Measurements from ENCODE around the gene NMUR1. TPM values are rescaled to one million over a fixed set of nuclear protein-coding genes. Genes with fewer than 3 reads are reported as not detected.

NMUR1 gene
- total and polyA plus RNA-seq, 2 donors from 2014 or later: 0.94 to 1.3 TPM

GRCh38 chr2:231548752-231549151 lies 18.5 kb upstream of the NMUR1 start:
- H3K9me3 ChIP-seq (ENCODE audit: control insufficient read depth in 2 of 3, insufficient read depth in 1 of 3, low read length in 3 of 3): no peaks in the 10 kb centered on the region
- peaks cover 0 to 6% (median 5%) of the 10 kb centered on the region in 3 donors for H3K4me1 ChIP-seq (ENCODE audit: control insufficient read depth in 2 of 3, insufficient read depth in 2 of 3, low read depth in 1 of 3, low read length in 3 of 3)
- no peak for FAIRE-seq
- no peak for TF ChIP-seq CTCF (IDR thresholded peaks at IDR 0.05; ENCODE audit: borderline replicate concordance, extremely low read depth, insufficient read depth)
- intact Hi-C loops (cut with DNase I): no loop called here
- no peak for DNase-seq
- H3K4me3 ChIP-seq (ENCODE audit: low read length in 3 of 3): no peak overlapping the region
- no peaks in the 10 kb centered on the region for H3K27me3 ChIP-seq (ENCODE audit: control insufficient read depth, insufficient read depth, low read length)
- no peaks in the 10 kb centered on the region for H3K36me3 ChIP-seq (ENCODE audit: control insufficient read depth in 2 of 3, insufficient read depth in 3 of 3, low read length in 3 of 3)
- no peak overlapping the region for H3K9ac ChIP-seq (ENCODE audit: low read length in 3 of 3)
- H3K27ac ChIP-seq (ENCODE audit: low read depth in 2 of 2, low read length in 2 of 2): no peak overlapping the region

GRCh38 chr2:231547315-231548110 lies 17.3 kb upstream of the NMUR1 start:
- no peak for TF ChIP-seq CTCF (IDR thresholded peaks at IDR 0.05; ENCODE audit: borderline replicate concordance, extremely low read depth, insufficient read depth)
- Histone ChIP-seq H3K27ac (ENCODE audit: low read depth in 2 of 2, low read length in 2 of 2) (no peak overlapping the region), H3K9me3 (ENCODE audit: control insufficient read depth in 2 of 3, insufficient read depth in 1 of 3, low read length in 3 of 3) (peaks cover 0 to 8% (median 0%) of the 10 kb centered on the region in 3 donors), H3K27me3 (ENCODE audit: control insufficient read depth, insufficient read depth, low read length) (no peaks in the 10 kb centered on the region), H3K9ac (ENCODE audit: low read length in 3 of 3) (no peak overlapping the region), H3K36me3 (ENCODE audit: control insufficient read depth in 2 of 3, insufficient read depth in 3 of 3, low read length in 3 of 3) (no peaks in the 10 kb centered on the region), H3K4me1 (ENCODE audit: control insufficient read depth in 2 of 3, insufficient read depth in 2 of 3, low read depth in 1 of 3, low read length in 3 of 3) (peaks cover 0 to 6% (median 5%) of the 10 kb centered on the region in 3 donors), H3K4me3 (ENCODE audit: low read length in 3 of 3) (no peak overlapping the region)
- intact Hi-C loops (cut with DNase I): no loop called here
- no peak for FAIRE-seq
- no peak for DNase-seq

- DNase-seq: no peak
These were observed 15.9 kb upstream of the NMUR1 start for GRCh38 chr2:231546014-231546715.

More at GRCh38 chr2:231546014-231546715, 15.9 kb upstream of the NMUR1 start:
- no peak overlapping the region for H3K4me3 ChIP-seq (ENCODE audit: low read length in 3 of 3)
- no peaks in the 10 kb centered on the region for H3K27me3 ChIP-seq (ENCODE audit: control insufficient read depth, insufficient read depth, low read length)
- no peak overlapping the region for H3K27ac ChIP-seq (ENCODE audit: low read depth in 2 of 2, low read length in 2 of 2)
- H3K9me3 ChIP-seq (ENCODE audit: control insufficient read depth in 2 of 3, insufficient read depth in 1 of 3, low read length in 3 of 3): peaks cover 0 to 8% (median 0%) of the 10 kb centered on the region in 3 donors
- no peak for TF ChIP-seq CTCF (IDR thresholded peaks at IDR 0.05; ENCODE audit: borderline replicate concordance, extremely low read depth, insufficient read depth)
- no peak for FAIRE-seq
- H3K36me3 ChIP-seq (ENCODE audit: control insufficient read depth in 2 of 3, insufficient read depth in 3 of 3, low read length in 3 of 3): no peaks in the 10 kb centered on the region
- H3K9ac ChIP-seq (ENCODE audit: low read length in 3 of 3): no peak overlapping the region
- intact Hi-C loops (cut with DNase I): no loop called here
- H3K4me1 ChIP-seq (ENCODE audit: control insufficient read depth in 2 of 3, insufficient read depth in 2 of 3, low read depth in 1 of 3, low read length in 3 of 3): peaks cover 0 to 6% (median 5%) of the 10 kb centered on the region in 3 donors

All from kidney (tissue), 14 donors.